Loucy (cell line): ENCODE measurements around the gene GDF2.

Experiments
- H2AFZ ChIP-seq: fragments of 200-600 bp; sonication (generic); 2 replicates; pipeline ENCODE4 v1.6.0; 2016; ENCODE audit warnings: antibody characterized with exemption, mild to moderate bottlenecking, low read length, moderate library complexity
- H3F3A ChIP-seq: fragments of 200-600 bp; 2 replicates; pipeline ENCODE4 v1.6.0; 2016; ENCODE audit warnings: antibody characterized with exemption, low read depth, mild to moderate bottlenecking
- H3K27me3 ChIP-seq: fragments of 200-600 bp; sonication (generic); 2 replicates; pipeline ENCODE4 v1.6.1; 2014; ENCODE audit warnings: low read length, mild to moderate bottlenecking; ENCODE audit not compliant: insufficient read depth, poor library complexity, severe bottlenecking
- H3K36me3 ChIP-seq: fragments of 200-600 bp; sonication (generic); 2 replicates; pipeline ENCODE4 v1.6.1; 2016; ENCODE audit warnings: low read length; ENCODE audit not compliant: insufficient read depth
- H3K4me1 ChIP-seq: fragments of 200-600 bp; sonication (generic); 2 replicates; pipeline ENCODE4 v1.5.1; 2014; ENCODE audit warnings: low read length, mild to moderate bottlenecking; ENCODE audit not compliant: insufficient read depth, poor library complexity, severe bottlenecking
- H3K4me2 ChIP-seq: fragments of 200-600 bp; sonication (generic); 2 replicates; pipeline ENCODE4 v1.6.0; 2014; ENCODE audit warnings: antibody characterized with exemption, low read length, low read depth, mild to moderate bottlenecking; ENCODE audit not compliant: poor library complexity, severe bottlenecking
- H3K4me3 ChIP-seq: fragments of 200-600 bp; sonication (generic); 2 replicates; pipeline ENCODE4 v1.5.1; 2014; ENCODE audit warnings: low read length, mild to moderate bottlenecking, mixed read lengths; ENCODE audit not compliant: poor library complexity, severe bottlenecking
- H3K79me2 ChIP-seq: fragments of 200-600 bp; sonication (generic); 2 replicates; pipeline ENCODE4 v1.6.1; 2014; ENCODE audit warnings: low read length; ENCODE audit not compliant: insufficient read depth
- H3K9ac ChIP-seq: fragments of 200-600 bp; sonication (generic); 2 replicates; pipeline ENCODE4 v1.6.0; 2014; ENCODE audit warnings: mild to moderate bottlenecking, low read depth, low read length, moderate library complexity; ENCODE audit not compliant: poor library complexity, severe bottlenecking
- H3K9me2 ChIP-seq: fragments of 200-600 bp; sonication (generic); replicated peaks from 2 replicates; pipeline ENCODE4 v1.6.1; 2016; ENCODE audit warnings: low read depth, low read length, mixed read lengths
- H3K9me3 ChIP-seq: fragments of 200-600 bp; sonication (generic); 2 replicates; pipeline ENCODE4 v1.6.1; 2014; ENCODE audit warnings: mild to moderate bottlenecking, antibody characterized with exemption, low read length, low read depth; ENCODE audit not compliant: insufficient read depth
- H4K20me1 ChIP-seq: fragments of 200-600 bp; sonication (generic); 2 replicates; pipeline ENCODE4 v1.6.0; 2014; ENCODE audit warnings: antibody characterized with exemption, low read length, mild to moderate bottlenecking; ENCODE audit not compliant: insufficient read depth, poor library complexity, severe bottlenecking
- EZH2phosphoT487 ChIP-seq: fragments of 200-600 bp; IDR thresholded peaks from 2 replicates; pipeline ENCODE4 v1.6.1; 2018; ENCODE audit warnings: antibody characterized with exemption, mild to moderate bottlenecking, moderate library complexity, borderline replicate concordance
- TF ChIP-seq, protein P1 (sequence below): fragments of 200-600 bp; sonication (generic); conservative IDR thresholded peaks from 2 replicates; pipeline ENCODE4 v1.5.1; 2014; ENCODE audit warnings: mild to moderate bottlenecking, antibody characterized with exemption, low read length

GDF2 gene

DNA sequence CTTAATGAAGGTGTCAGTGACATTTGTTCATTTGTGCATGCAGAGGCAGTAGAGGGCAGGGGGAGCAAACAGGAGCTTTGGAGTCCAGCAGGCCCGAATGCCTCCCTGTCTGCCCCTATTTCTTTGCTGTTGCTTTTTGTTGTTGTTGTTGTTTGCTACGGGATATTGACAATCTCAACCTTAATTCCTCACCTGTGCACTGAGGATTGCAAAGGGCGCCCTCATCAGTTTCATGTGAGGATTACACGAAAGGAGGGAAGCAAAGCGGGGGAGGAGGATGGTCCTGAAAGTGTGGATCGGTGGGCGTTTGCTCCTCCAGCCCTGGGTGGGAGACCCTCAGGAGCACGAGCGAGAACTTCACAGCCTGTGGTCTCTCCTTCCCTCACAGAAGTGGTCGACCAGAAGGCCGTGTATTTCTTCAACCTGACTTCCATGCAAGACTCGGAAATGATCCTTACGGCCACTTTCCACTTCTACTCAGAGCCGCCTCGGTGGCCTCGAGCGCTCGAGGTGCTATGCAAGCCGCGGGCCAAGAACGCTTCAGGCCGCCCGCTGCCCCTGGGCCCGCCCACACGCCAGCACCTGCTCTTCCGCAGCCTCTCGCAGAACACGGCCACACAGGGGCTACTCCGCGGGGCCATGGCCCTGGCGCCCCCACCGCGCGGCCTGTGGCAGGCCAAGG, 12.7 kb upstream of the GDF2 start:
- Histone ChIP-seq H3K27me3 (no peaks in the 10 kb centered on the region), H2AFZ (no peak overlapping the region), H3F3A (peaks cover 26% of the 10 kb centered on the region), H3K36me3 (no peaks in the 10 kb centered on the region), H3K4me2 (peak overlapping the region; percentile 9), H3K79me2 (peaks cover 25% of the 10 kb centered on the region), H4K20me1 (no peaks in the 10 kb centered on the region), H3K9ac (peak overlapping the region; percentile 83), H3K4me3 (no peak overlapping the region), H3K4me1 (peaks cover 81% of the 10 kb centered on the region), H3K9me2 (no peaks in the 10 kb centered on the region), H3K9me3 (no peaks in the 10 kb centered on the region)
- TF ChIP-seq, protein P1, sequence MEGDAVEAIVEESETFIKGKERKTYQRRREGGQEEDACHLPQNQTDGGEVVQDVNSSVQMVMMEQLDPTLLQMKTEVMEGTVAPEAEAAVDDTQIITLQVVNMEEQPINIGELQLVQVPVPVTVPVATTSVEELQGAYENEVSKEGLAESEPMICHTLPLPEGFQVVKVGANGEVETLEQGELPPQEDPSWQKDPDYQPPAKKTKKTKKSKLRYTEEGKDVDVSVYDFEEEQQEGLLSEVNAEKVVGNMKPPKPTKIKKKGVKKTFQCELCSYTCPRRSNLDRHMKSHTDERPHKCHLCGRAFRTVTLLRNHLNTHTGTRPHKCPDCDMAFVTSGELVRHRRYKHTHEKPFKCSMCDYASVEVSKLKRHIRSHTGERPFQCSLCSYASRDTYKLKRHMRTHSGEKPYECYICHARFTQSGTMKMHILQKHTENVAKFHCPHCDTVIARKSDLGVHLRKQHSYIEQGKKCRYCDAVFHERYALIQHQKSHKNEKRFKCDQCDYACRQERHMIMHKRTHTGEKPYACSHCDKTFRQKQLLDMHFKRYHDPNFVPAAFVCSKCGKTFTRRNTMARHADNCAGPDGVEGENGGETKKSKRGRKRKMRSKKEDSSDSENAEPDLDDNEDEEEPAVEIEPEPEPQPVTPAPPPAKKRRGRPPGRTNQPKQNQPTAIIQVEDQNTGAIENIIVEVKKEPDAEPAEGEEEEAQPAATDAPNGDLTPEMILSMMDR, result peak; percentile 92
- TF ChIP-seq EZH2phosphoT487, result no peak

DNA sequence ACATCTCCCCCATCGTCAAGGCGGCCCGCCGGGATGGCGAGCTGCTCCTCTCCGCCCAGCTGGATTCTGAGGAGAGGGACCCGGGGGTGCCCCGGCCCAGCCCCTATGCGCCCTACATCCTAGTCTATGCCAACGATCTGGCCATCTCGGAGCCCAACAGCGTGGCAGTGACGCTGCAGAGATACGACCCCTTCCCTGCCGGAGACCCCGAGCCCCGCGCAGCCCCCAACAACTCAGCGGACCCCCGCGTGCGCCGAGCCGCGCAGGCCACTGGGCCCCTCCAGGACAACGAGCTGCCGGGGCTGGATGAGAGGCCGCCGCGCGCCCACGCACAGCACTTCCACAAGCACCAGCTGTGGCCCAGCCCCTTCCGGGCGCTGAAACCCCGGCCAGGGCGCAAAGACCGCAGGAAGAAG, 12.2 kb upstream of the GDF2 start:
- Histone ChIP-seq H4K20me1 (no peaks in the 10 kb centered on the region), H3K79me2 (peaks cover 25% of the 10 kb centered on the region), H3K9me3 (no peaks in the 10 kb centered on the region), H3K4me2 (peak overlapping the region; percentile 90), H3K9me2 (no peaks in the 10 kb centered on the region), H3K9ac (peak overlapping the region; percentile 83), H3F3A (peaks cover 26% of the 10 kb centered on the region), H3K27me3 (no peaks in the 10 kb centered on the region), H3K36me3 (no peaks in the 10 kb centered on the region), H3K4me3 (peak overlapping the region; percentile 67), H2AFZ (no peak overlapping the region), H3K4me1 (peaks cover 75% of the 10 kb centered on the region)
- no peak for TF ChIP-seq EZH2phosphoT487
- TF ChIP-seq, protein P1, result no peak

DNA sequence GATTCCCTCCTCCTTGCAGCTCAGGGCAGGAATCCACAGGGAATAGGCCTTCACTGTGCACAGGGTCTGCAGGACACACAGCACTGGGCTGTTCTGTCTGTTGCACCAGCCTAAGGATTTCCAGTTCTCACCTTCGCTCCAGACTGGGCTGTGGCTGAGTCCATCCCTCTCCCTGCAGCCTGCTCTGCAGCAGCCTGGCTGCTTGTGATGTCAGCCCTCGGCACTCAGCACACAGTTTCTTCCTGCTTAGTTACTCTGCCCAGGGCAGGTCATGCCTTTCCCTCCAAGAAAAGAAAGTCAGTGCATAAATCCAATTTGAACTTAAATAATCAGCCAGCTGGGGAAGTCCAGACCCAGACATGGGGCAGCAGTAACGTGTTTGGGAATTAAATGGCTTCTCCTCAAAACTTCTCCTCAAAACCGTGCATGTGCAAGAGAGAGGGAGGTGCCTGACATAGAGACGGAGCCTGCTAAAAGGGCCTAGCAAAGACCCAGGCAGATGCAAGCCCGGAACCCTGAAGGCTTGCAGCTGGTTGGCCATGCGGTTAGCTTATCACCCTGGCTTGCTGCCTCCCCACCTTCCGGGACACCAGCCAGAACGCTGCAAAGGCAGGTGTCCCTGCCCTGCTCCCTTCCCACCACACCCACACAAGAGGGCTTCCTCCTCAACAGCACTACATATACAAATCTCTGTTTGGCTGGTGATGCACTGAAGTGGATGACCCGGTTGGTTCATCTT, 10.9 kb upstream of the GDF2 start:
- no peaks in the 10 kb centered on the region for H3K36me3 ChIP-seq
- no peak for TF ChIP-seq EZH2phosphoT487
- TF ChIP-seq, protein P1, result no peak
- H3K9ac ChIP-seq, result peak overlapping the region; percentile 83
- peak overlapping the region; percentile 90 for H3K4me2 ChIP-seq
- peaks cover 25% of the 10 kb centered on the region for H3K79me2 ChIP-seq
- H2AFZ ChIP-seq, result peak overlapping the region; percentile 25; the same call in 1 of the 2 replicates
- no peaks in the 10 kb centered on the region for H3K9me2 ChIP-seq
- H3F3A ChIP-seq, result peaks cover 17% of the 10 kb centered on the region
- H3K4me3 ChIP-seq, result peak overlapping the region; percentile 67
- no peaks in the 10 kb centered on the region for H3K9me3 ChIP-seq
- H4K20me1 ChIP-seq, result no peaks in the 10 kb centered on the region
- H3K27me3 ChIP-seq, result no peaks in the 10 kb centered on the region
- peaks cover 63% of the 10 kb centered on the region for H3K4me1 ChIP-seq
